ENCODE results near the gene CD6. TPM values are rescaled to one million over a fixed set of nuclear protein-coding genes. Genes with fewer than 3 reads are reported as not detected.

CD6 gene
- polyA plus RNA-seq, 2 of the 4 experiments (the other 2 are of a cell fraction) = 0.06 TPM

DNA sequence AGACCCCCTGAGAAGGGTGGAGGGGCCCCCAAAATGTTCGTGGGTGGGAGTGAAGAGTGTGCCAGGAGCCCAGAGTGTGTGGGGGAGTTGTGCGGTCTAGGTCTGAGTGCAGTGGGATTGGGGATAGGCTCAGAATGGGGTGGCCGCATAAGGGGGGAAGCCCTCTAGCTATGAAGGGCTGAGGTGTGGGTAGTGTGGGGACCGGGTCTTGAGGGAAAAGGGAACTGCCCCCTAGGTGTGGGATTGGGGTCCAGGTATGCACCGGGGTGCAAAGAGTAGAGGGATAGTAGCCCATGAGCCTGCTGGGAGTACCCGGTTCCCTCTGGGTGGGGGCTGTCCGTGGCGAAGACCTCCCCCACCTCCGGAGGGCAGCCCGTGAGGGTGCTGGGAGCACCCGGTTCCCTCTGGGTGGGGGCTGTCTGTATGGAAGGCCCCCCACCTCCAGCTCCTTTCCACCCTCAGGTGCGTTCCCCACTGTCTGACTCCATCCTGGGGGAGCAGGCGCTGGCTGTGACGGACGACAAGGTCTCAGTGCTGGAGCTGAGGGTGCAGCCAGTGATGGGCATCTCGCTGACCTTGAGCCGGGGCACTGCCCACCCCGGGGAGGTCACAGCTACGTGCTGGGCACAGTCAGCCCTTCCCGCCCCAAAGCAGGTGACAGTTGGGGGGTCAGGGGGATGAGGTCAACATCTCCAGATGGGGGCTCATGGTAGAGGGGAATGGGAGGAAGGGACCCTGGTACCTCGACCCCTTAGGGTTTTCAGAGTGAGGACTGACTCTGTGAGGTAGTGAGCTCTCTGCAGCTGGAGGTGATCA, 36.5 kb upstream of the CD6 start:
- no peak for FAIRE-seq
- CTCF ChIA-PET = interaction anchor here (0.8 to 2.0 kb wide), 5 partner anchors 17 to 103 kb away, joined by 3 to 6 read pairs (median 6); no protein-coding TSS in a partner anchor
- WGBS (ENCODE audit: missing lambda C conversion rate) = 84% methylated on average over 21 of the region's 21 CpGs

DNA sequence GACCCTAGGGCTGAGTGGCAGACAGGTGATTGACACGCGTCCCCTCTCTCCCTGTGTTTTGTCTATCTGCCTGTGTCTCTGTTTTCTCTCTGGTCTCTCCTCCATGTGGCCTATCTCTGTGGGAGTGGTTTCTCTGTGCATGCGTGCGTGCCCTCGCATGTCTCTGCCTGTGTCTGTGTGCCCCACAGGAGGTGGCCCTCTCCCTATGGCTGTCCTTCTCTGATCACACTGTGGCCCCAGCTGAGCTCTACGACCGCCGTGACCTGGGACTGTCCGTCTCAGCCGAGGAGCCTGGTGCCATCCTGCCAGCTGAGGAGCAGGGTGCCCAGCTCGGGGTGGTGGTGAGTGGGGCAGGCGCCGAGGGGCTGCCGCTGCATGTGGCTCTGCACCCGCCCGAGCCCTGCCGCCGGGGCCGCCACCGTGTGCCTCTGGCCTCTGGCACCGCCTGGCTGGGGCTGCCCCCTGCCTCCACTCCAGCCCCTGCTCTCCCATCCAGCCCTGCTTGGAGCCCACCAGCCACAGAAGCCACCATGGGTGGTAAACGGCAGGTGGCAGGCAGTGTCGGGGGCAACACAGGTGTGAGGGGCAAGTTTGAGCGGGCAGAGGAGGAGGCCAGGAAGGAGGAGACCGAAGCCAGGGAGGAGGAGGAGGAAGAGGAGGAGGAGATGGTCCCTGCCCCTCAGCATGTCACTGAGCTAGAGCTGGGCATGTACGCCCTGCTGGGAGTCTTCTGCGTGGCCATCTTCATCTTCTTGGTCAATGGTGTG, 35.6 kb upstream of the CD6 start:
- DNase-seq (ENCODE audit: low read depth in 1 of 2, low spot score in 1 of 2) = no peak
- FAIRE-seq = no peak
- TF ChIP-seq MAZ (IDR thresholded peaks at IDR 0.05; ENCODE audit: borderline replicate concordance, low read depth, low read length) (no peak), RAD21 (conservative IDR thresholded peaks at IDR 0.05 in 1 of 2, IDR thresholded peaks at IDR 0.05 in 1 of 2) (no peak), JUN (IDR thresholded peaks at IDR 0.05) (no peak), FOXS1 (CRISPR knock-in tag; IDR thresholded peaks at IDR 0.05) (no peak), EP300 (IDR thresholded peaks at IDR 0.05) (no peak), KDM1A (IDR thresholded peaks at IDR 0.05; ENCODE audit: low read depth) (no peak), CBX2 (IDR thresholded peaks at IDR 0.05; ENCODE audit: borderline replicate concordance, low read depth) (no peak), BHLHE40 (IDR thresholded peaks at IDR 0.05; ENCODE audit: low read depth, low read length) (no peak), JUNB (IDR thresholded peaks at IDR 0.05) (no peak)
- TF ChIP-seq, protein P1, sequence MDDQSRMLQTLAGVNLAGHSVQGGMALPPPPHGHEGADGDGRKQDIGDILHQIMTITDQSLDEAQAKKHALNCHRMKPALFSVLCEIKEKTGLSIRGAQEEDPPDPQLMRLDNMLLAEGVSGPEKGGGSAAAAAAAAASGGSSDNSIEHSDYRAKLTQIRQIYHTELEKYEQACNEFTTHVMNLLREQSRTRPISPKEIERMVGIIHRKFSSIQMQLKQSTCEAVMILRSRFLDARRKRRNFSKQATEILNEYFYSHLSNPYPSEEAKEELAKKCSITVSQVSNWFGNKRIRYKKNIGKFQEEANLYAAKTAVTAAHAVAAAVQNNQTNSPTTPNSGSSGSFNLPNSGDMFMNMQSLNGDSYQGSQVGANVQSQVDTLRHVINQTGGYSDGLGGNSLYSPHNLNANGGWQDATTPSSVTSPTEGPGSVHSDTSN (IDR thresholded peaks at IDR 0.05) = no peak
- H3K4me2 ChIP-seq = no peak overlapping the region
- no peaks in the 10 kb centered on the region for H3K9me3 ChIP-seq
- WGBS (ENCODE audit: missing lambda C conversion rate) = 89% methylated on average over 11 of the region's 27 CpGs
- ChIA-PET CTCF (interaction anchor here (1.3 to 2.0 kb wide), 4 partner anchors 10 to 104 kb away, joined by 5 to 6 read pairs (median 6); no protein-coding TSS in a partner anchor), POLR2A (no interaction called here)
- H3K4me3 ChIP-seq = no peak overlapping the region
- no peak overlapping the region for H3K27ac ChIP-seq
- no peak for ATAC-seq
- no peaks in the 10 kb centered on the region for H3K4me1 ChIP-seq

More for the DNA sequence above, 36.5 kb upstream of the CD6 start:
- POLR2A ChIA-PET = no interaction called here
- no peak for DNase-seq (ENCODE audit: low read depth in 1 of 2, low spot score in 1 of 2)
- no peak for ATAC-seq
- TF ChIP-seq, protein P2, sequence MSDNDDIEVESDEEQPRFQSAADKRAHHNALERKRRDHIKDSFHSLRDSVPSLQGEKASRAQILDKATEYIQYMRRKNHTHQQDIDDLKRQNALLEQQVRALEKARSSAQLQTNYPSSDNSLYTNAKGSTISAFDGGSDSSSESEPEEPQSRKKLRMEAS (IDR thresholded peaks at IDR 0.05) = no peak
- TF ChIP-seq HDAC2 (IDR thresholded peaks at IDR 0.05) = no peak
- no peak for TF ChIP-seq NFE2L2 (conservative IDR thresholded peaks at IDR 0.05; ENCODE audit: low read length)
- TF ChIP-seq HEYL (CRISPR knock-in tag; IDR thresholded peaks at IDR 0.05) = no peak
- TF ChIP-seq, protein P3, sequence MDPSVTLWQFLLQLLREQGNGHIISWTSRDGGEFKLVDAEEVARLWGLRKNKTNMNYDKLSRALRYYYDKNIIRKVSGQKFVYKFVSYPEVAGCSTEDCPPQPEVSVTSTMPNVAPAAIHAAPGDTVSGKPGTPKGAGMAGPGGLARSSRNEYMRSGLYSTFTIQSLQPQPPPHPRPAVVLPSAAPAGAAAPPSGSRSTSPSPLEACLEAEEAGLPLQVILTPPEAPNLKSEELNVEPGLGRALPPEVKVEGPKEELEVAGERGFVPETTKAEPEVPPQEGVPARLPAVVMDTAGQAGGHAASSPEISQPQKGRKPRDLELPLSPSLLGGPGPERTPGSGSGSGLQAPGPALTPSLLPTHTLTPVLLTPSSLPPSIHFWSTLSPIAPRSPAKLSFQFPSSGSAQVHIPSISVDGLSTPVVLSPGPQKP (IDR thresholded peaks at IDR 0.05; ENCODE audit: low read depth, low read length) = no peak
- TF ChIP-seq, protein P4, sequence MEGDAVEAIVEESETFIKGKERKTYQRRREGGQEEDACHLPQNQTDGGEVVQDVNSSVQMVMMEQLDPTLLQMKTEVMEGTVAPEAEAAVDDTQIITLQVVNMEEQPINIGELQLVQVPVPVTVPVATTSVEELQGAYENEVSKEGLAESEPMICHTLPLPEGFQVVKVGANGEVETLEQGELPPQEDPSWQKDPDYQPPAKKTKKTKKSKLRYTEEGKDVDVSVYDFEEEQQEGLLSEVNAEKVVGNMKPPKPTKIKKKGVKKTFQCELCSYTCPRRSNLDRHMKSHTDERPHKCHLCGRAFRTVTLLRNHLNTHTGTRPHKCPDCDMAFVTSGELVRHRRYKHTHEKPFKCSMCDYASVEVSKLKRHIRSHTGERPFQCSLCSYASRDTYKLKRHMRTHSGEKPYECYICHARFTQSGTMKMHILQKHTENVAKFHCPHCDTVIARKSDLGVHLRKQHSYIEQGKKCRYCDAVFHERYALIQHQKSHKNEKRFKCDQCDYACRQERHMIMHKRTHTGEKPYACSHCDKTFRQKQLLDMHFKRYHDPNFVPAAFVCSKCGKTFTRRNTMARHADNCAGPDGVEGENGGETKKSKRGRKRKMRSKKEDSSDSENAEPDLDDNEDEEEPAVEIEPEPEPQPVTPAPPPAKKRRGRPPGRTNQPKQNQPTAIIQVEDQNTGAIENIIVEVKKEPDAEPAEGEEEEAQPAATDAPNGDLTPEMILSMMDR (IDR thresholded peaks at IDR 0.05) = no peak
- no peak for TF ChIP-seq FOSL2 (IDR thresholded peaks at IDR 0.05)
- no peak for TF ChIP-seq FOSL2 (CRISPR knock-in tag; IDR thresholded peaks at IDR 0.05)
- TF ChIP-seq ZC3H11A (IDR thresholded peaks at IDR 0.05) = no peak
- TF ChIP-seq SREBF2 (IDR thresholded peaks at IDR 0.05) = no peak
- TF ChIP-seq CBX2 (IDR thresholded peaks at IDR 0.05; ENCODE audit: borderline replicate concordance, low read depth) = no peak
- no peak for TF ChIP-seq FOSB (CRISPR knock-in tag; IDR thresholded peaks at IDR 0.05)
- no peak for TF ChIP-seq MAFK (IDR thresholded peaks at IDR 0.05; ENCODE audit: partially characterized antibody)
- no peak for TF ChIP-seq MYC (IDR thresholded peaks at IDR 0.05; ENCODE audit: borderline replicate concordance, low read length)
- TF ChIP-seq RCOR1 (IDR thresholded peaks at IDR 0.05; ENCODE audit: low read depth, low read length) = no peak
- no peaks in the 10 kb centered on the region for H3K4me1 ChIP-seq
- no peak overlapping the region for H3K27ac ChIP-seq
- H3K9me3 ChIP-seq = no peaks in the 10 kb centered on the region
- no peak overlapping the region for H3K4me2 ChIP-seq
- H3K4me3 ChIP-seq = no peak overlapping the region
